Renal cortical epithelial cell (primary cell): ENCODE measurements around the gene ACSBG1. TPM values are rescaled to one million over a fixed set of nuclear protein-coding genes. Genes with fewer than 3 reads are reported as not detected.
"Not testable (repeated sequence)": the region's sequence is repeated elsewhere in the genome, so short reads cannot be mapped to it uniquely, and the experiment has no call there.

Source experiments
- DNase-seq: peaks from one replicate; pipeline ENCODE4 v3.0.0-alpha.2; 2011; ENCODE audit warnings: low read depth
- total RNA-seq: library from RNA; depleted of rRNA; stranded (reverse); fragments of >200 nt; gene quantifications from 2 replicates; pipeline ENCODE4 v1.2.3, GENCODE V29; 2014

ACSBG1 gene
- total RNA-seq, 1 donor from 2014 or later = 0.20 TPM

GRCh38 chr15:78249131-78249530 is 14.8 kb upstream of the ACSBG1 start:
- DNase-seq = no peak

GRCh38 chr15:78247911-78248310 is 13.5 kb upstream of the ACSBG1 start:
- DNase-seq = no peak

GRCh38 chr15:78245976-78246620 is 11.7 kb upstream of the ACSBG1 start:
- DNase-seq = not testable (repeated sequence)

- not testable (repeated sequence) for DNase-seq
Observed at GRCh38 chr15:78245392-78245791, 11.0 kb upstream of the ACSBG1 start.

- DNase-seq = peak; percentile 15
Observed at GRCh38 chr15:78244893-78245292, 10.5 kb upstream of the ACSBG1 start.

- peak; percentile 9 for DNase-seq
Observed at GRCh38 chr15:78244101-78244500, 9.7 kb upstream of the ACSBG1 start.

GRCh38 chr15:78243491-78243941 is 9.2 kb upstream of the ACSBG1 start:
- DNase-seq = peak; percentile 66

GRCh38 chr15:78243058-78243457 is 8.7 kb upstream of the ACSBG1 start:
- DNase-seq = no peak

- no peak for DNase-seq
Observed at GRCh38 chr15:78242128-78242527, 7.8 kb upstream of the ACSBG1 start.

GRCh38 chr15:78241017-78241416 is 6.7 kb upstream of the ACSBG1 start:
- peak; percentile 44 for DNase-seq

- no peak for DNase-seq
Observed at GRCh38 chr15:78239811-78240210, 5.4 kb upstream of the ACSBG1 start.

- no peak for DNase-seq
Observed at GRCh38 chr15:78237146-78237545, 2.8 kb upstream of the ACSBG1 start.

- no peak for DNase-seq
Observed at GRCh38 chr15:78236491-78236890, 2.1 kb upstream of the ACSBG1 start.

GRCh38 chr15:78233496-78233895 is 869 bp downstream of the ACSBG1 start:
- no peak for DNase-seq

GRCh38 chr15:78232951-78233350 is 1.4 kb downstream of the ACSBG1 start:
- no peak for DNase-seq

- no peak for DNase-seq
Observed at GRCh38 chr15:78229431-78230406, 4.6 kb downstream of the ACSBG1 start.

GRCh38 chr15:78228356-78228996 is 5.9 kb downstream of the ACSBG1 start:
- no peak for DNase-seq

GRCh38 chr15:78225783-78226541 is 8.4 kb downstream of the ACSBG1 start:
- DNase-seq = no peak

GRCh38 chr15:78224023-78224411 is 10.3 kb downstream of the ACSBG1 start:
- no peak for DNase-seq

- DNase-seq = no peak
Observed at GRCh38 chr15:78223396-78224022, 10.9 kb downstream of the ACSBG1 start.

- DNase-seq = no peak
Observed at GRCh38 chr15:78222745-78223395, 11.5 kb downstream of the ACSBG1 start.
